GM18861 (cell line): ENCODE results near the gene BAMBI.

Experiments used
- ATAC-seq: cut with Tn5 transposase; IDR thresholded peaks from one replicate; pipeline ENCODE4 v1.9.1; 2021; ENCODE audit not compliant: unreplicated experiment

The BAMBI gene

GRCh38 chr10:28704464-28705161 lies 27.3 kb downstream of the BAMBI start:
- ATAC-seq: no peak

GRCh38 chr10:28705472-28705871 lies 28.2 kb downstream of the BAMBI start:
- no peak for ATAC-seq

GRCh38 chr10:28709001-28709710 lies 31.8 kb downstream of the BAMBI start:
- ATAC-seq: no peak

- ATAC-seq: no peak
Measured at GRCh38 chr10:28710202-28710886, 33.0 kb downstream of the BAMBI start.

GRCh38 chr10:28711041-28711440 lies 33.7 kb downstream of the BAMBI start:
- ATAC-seq: no peak

- no peak for ATAC-seq
Measured at GRCh38 chr10:28711776-28712175, 34.5 kb downstream of the BAMBI start.

GRCh38 chr10:28713626-28714352 lies 36.5 kb downstream of the BAMBI start:
- ATAC-seq: no peak

GRCh38 chr10:28714401-28715053 lies 37.2 kb downstream of the BAMBI start:
- ATAC-seq: no peak

- ATAC-seq: no peak
Measured at GRCh38 chr10:28715246-28715645, 37.9 kb downstream of the BAMBI start.

- ATAC-seq: no peak
Measured at GRCh38 chr10:28715757-28716156, 38.4 kb downstream of the BAMBI start.

GRCh38 chr10:28716748-28717147 lies 39.4 kb downstream of the BAMBI start:
- no peak for ATAC-seq

GRCh38 chr10:28717656-28718201 lies 40.4 kb downstream of the BAMBI start:
- ATAC-seq: no peak

GRCh38 chr10:28719789-28720436 lies 42.6 kb downstream of the BAMBI start:
- ATAC-seq: no peak

GRCh38 chr10:28721318-28721951 lies 44.1 kb downstream of the BAMBI start:
- no peak for ATAC-seq

- ATAC-seq: no peak
Measured at GRCh38 chr10:28722065-28722803, 44.9 kb downstream of the BAMBI start.

- ATAC-seq: no peak
Measured at GRCh38 chr10:28728366-28728765, 51.0 kb downstream of the BAMBI start.

GRCh38 chr10:28730031-28730778 lies 52.9 kb downstream of the BAMBI start:
- ATAC-seq: no peak

- ATAC-seq: no peak
Measured at GRCh38 chr10:28732091-28732490, 54.8 kb downstream of the BAMBI start.
